Measurements from ENCODE around the gene KANSL1. TPM values are rescaled to one million over a fixed set of nuclear protein-coding genes. Genes with fewer than 3 reads are reported as not detected.
"Not testable (repeated sequence)": the region's sequence is repeated elsewhere in the genome, so short reads cannot be mapped to it uniquely, and the experiment has no call there.

Gene KANSL1
- polyA plus RNA-seq, result 16.4 TPM

- no peaks in the 10 kb centered on the region for H3K9me3 Mint-ChIP-seq
- H3K4me1 Mint-ChIP-seq, result peaks cover 30 to 43% (median 31%) of the 10 kb centered on the region in 3 donors
- peak within 1 kb of the TSS; percentile 96 to 99 (median 99) for H3K27ac Mint-ChIP-seq
- H3K36me3 Mint-ChIP-seq, result no peaks in the 10 kb centered on the region
- no peaks in the 10 kb centered on the region for H3K27me3 Mint-ChIP-seq
- peak within 1 kb of the TSS; percentile 93 to 99 (median 96) for H3K4me3 Mint-ChIP-seq
Measured at GRCh38 chr17:46193151-46193625, at the start of gene KANSL1. KANSL1 (minus strand) TSS chr17:46193429; CDS start chr17:46172143, 21,286 bp downstream.

DNA sequence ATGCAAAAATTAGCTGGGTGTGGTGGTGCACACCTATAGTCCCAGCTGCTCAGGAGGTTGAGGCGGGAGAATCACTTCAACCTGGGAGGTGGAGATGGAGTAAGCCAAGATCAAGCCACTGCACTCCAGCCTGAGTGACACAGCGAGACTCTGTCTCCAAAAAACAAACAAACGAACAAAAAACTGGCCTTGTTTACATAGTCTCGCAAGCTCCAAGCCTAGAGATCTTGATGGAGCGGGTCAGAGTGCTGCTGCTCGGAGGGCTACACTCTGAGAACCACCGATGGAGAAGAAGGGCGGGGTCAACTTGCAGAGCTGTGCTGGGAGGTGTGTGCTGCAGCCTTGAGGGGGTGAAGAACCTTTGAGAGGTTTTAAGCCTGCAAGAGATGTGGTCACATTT, 38.1 kb upstream of the KANSL1 start:
- H3K4me1 Mint-ChIP-seq, H3K4me3 Mint-ChIP-seq, H3K27ac Mint-ChIP-seq, H3K9me3 Mint-ChIP-seq, H3K27me3 Mint-ChIP-seq, H3K36me3 Mint-ChIP-seq: not testable (repeated sequence)

DNA sequence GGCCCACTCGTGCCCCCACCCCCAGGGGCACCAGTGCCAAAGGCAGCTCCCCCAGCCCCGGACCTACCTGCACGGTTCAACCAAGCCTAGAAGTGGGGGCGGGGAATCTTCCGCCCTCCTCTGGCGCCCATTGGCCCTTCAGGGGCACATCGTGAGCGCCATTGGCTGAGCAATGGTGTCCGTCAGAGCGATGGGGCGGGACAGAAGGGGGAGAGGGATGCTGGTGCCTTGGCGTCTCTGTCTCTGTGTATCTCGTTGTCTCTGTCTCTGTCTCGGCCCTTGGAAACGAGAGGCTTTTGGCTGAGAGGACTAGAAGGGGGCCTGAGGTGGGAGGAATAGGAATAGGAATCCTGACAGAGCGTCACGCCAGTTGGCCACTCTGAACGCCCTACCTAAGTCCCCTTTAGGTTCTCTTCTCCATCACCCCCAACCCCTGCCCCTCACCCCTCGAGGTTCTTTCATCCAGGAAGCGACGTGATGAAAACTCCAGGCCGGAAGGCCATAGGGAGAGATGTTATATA, 32.1 kb upstream of the KANSL1 start:
- Mint-ChIP-seq H3K27ac (peak overlapping the region in 2 of 3 donors; percentile 15 to 92), H3K4me3 (peak overlapping the region; percentile 80 to 97 (median 94))
- H3K36me3 Mint-ChIP-seq, H3K27me3 Mint-ChIP-seq, H3K4me1 Mint-ChIP-seq, H3K9me3 Mint-ChIP-seq: not testable (repeated sequence)

GRCh38 chr17:46224864-46225263, 31.6 kb upstream of the KANSL1 start:
- Mint-ChIP-seq H3K27ac (peak overlapping the region in 1 of 3 donors; percentile 15), H3K4me3 (peak overlapping the region; percentile 80 to 97 (median 94))
- not testable (repeated sequence) for H3K27me3 Mint-ChIP-seq, H3K4me1 Mint-ChIP-seq, H3K36me3 Mint-ChIP-seq, H3K9me3 Mint-ChIP-seq

DNA sequence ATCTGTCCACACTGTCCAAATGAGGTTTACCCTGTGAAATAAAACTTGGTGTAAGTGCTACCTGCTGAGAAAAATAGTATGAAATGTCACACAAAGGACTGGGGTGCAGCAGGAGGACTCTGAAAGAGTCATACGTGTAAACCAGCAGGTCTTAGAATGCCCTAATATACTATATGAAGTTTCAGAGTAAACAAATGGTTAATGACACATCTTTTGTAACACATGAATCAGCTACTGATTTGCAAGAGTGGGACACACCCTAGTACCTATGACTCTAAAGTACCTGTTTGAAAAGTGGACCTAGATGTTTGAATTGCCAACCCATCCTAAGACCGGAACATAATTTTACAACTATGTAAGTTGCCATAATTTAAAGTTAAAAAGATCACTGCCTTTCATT, 29.8 kb upstream of the KANSL1 start:
- not testable (repeated sequence) for H3K9me3 Mint-ChIP-seq, H3K4me3 Mint-ChIP-seq, H3K36me3 Mint-ChIP-seq, H3K27ac Mint-ChIP-seq, H3K27me3 Mint-ChIP-seq, H3K4me1 Mint-ChIP-seq

- Mint-ChIP-seq H3K4me3 (no peak overlapping the region), H3K4me1 (peaks cover 7 to 17% (median 7%) of the 10 kb centered on the region in 3 donors), H3K27ac (no peak overlapping the region), H3K36me3 (no peaks in the 10 kb centered on the region), H3K27me3 (no peaks in the 10 kb centered on the region), H3K9me3 (no peaks in the 10 kb centered on the region)
Measured at GRCh38 chr17:46216682-46217081, 23.5 kb upstream of the KANSL1 start.

DNA sequence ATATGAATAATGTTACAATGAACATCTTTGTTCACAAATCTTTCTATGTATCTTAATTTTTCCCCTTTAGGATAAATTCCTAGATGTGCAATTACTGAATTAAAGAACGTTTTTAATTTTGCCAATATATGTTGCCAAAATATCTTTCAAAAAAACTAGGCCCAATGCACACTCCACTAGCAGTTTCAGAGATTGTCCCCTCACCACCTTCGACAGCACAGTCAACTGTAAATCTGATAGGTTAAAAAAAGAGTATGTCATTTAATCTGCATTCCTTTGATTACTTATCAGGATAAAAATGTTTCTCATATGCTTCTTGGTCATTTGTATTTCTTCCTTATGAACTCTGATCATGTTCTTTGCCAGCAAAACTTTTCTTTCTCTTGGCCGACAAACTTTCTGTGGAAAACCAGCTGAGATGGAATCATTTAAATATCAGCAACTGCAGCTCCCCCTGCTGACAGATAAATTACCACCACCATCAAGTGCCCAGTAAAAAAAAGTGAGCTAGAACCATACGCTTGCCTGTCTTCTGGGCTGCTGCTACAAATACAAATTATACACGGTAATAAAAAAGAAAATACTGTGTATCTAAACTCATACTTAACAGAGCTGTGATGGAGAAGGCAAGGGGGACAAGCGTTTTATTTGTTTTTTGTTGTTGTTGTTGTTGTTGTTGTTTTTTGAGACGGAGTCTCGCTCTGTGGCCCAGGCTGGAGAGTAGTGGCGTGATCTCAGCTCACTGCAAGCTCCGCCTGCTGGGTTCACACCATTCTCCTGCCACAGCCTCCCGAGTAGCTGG, 19.6 kb upstream of the KANSL1 start:
- peak overlapping the region in 1 of 3 donors; percentile 67 for H3K27ac Mint-ChIP-seq
- H3K4me3 Mint-ChIP-seq, result no peak overlapping the region
- no peaks in the 10 kb centered on the region for H3K9me3 Mint-ChIP-seq
- H3K36me3 Mint-ChIP-seq, result no peaks in the 10 kb centered on the region
- peaks cover 7 to 22% (median 11%) of the 10 kb centered on the region in 3 donors for H3K4me1 Mint-ChIP-seq
- H3K27me3 Mint-ChIP-seq, result no peaks in the 10 kb centered on the region

- Mint-ChIP-seq H3K27ac (no peak overlapping the region), H3K36me3 (no peaks in the 10 kb centered on the region), H3K4me3 (no peak overlapping the region), H3K9me3 (no peaks in the 10 kb centered on the region), H3K4me1 (peaks cover 6 to 16% (median 16%) of the 10 kb centered on the region in 3 donors), H3K27me3 (no peaks in the 10 kb centered on the region)
Measured at GRCh38 chr17:46208997-46209396, 15.8 kb upstream of the KANSL1 start.

DNA sequence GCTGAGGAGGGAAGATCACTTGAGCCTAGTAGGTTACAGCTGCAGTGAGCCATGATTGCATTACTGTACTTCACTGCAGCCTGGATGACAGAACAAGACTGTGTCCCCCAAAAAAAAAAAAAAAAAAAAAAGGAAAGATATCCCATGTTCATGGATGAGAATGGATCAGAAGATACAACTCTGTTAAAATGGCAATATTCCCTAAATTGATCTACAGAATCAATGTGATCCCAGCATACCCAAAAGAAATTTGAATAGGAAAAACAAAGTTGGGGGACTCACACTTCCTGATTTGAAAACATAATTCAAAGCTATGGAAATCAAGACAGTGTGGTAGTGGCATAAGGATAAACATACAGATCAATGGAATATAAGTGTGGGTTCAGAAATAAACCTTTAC, 12.7 kb upstream of the KANSL1 start:
- Mint-ChIP-seq H3K4me1 (peaks cover 0 to 9% (median 9%) of the 10 kb centered on the region in 3 donors), H3K27me3 (no peaks in the 10 kb centered on the region), H3K27ac (peak overlapping the region in 1 of 3 donors; percentile 32), H3K9me3 (no peaks in the 10 kb centered on the region), H3K4me3 (no peak overlapping the region), H3K36me3 (peaks cover 1% of the 10 kb centered on the region)

DNA sequence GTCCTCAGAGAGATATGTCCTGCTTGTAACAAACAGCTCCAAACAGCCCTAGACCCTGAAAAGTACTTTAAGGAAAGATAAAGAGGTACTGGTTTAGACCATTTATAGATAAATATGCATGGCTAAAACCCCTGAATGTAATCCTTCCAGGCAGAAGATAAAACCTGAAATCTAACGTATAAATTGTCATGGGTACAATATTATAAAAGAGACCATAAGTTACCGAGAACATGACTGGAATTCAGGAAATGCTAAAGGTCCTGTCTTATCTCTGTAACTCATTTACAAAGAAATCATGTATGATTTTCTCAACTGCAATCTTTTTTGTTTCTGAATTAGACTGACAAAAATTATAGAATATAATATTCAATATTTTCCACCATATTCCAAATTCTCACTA, 9.2 kb upstream of the KANSL1 start:
- Mint-ChIP-seq H3K36me3 (peaks cover 3% of the 10 kb centered on the region), H3K4me3 (no peak overlapping the region), H3K9me3 (no peaks in the 10 kb centered on the region), H3K27ac (no peak overlapping the region), H3K27me3 (no peaks in the 10 kb centered on the region), H3K4me1 (peaks cover 0 to 16% (median 5%) of the 10 kb centered on the region in 3 donors)

DNA sequence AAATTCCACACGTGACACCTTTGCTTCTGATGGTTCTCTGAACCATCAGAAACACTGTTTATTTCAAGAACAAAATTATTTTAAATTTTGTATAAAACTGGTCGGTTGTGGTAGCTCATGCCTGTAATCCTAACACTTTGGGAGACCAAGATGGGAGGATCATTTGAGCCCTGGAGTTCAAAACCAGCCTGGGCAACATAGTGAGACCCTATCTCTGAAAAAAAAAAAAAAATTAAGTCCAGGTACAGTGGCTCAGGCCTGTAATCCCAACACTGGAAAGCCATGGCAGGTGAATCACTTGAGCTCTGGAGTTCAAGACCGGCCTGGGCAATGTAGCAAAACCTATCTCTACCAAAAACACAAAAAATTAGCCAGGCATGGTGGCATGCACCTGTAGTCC, 8.3 kb upstream of the KANSL1 start:
- H3K36me3 Mint-ChIP-seq, result peaks cover 3% of the 10 kb centered on the region
- no peaks in the 10 kb centered on the region for H3K9me3 Mint-ChIP-seq
- H3K4me1 Mint-ChIP-seq, result peaks cover 0 to 19% (median 5%) of the 10 kb centered on the region in 3 donors
- H3K27ac Mint-ChIP-seq, result no peak overlapping the region
- H3K4me3 Mint-ChIP-seq, result no peak overlapping the region
- no peaks in the 10 kb centered on the region for H3K27me3 Mint-ChIP-seq

DNA sequence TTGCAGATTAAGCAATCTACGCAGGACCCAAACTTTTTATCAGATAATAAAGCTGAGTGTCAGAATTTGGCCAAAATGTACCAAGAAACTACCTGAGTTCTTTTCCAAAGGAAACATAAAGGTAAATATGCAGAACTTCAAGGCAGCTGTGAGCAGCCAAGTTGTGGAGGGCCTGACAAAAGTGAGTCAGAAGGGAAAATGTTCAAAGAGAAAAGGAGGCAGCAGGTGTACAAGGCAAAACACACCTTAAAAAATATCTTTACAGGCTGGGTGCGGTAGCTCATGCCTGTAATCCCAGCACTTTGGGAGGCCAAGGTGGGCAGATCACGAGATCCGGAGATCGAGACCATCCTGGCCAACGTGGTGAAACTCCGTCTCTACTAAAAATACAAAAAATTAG, 7.0 kb upstream of the KANSL1 start:
- peaks cover 3% of the 10 kb centered on the region for H3K36me3 Mint-ChIP-seq
- no peaks in the 10 kb centered on the region for H3K9me3 Mint-ChIP-seq
- H3K4me3 Mint-ChIP-seq, result no peak overlapping the region
- no peak overlapping the region for H3K27ac Mint-ChIP-seq
- no peaks in the 10 kb centered on the region for H3K27me3 Mint-ChIP-seq
- peaks cover 2 to 14% (median 5%) of the 10 kb centered on the region in 3 donors for H3K4me1 Mint-ChIP-seq

DNA sequence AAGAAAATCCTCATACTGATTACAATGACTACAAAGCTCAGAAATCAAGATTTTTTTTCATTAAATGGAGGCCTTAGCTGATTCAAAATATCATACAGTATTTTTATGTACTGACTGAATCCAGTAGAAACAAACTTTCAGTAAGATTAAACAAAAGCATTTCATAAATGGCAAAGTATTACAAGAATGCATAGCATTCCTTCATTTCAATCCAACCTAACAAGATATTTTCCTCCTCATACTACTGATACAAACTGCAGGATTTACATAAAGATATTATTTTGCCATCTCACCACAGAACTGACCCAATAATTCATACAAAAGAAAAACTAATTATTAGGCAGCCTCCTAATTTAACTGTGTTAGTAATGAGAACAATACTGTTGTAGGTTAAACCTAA, 6.2 kb upstream of the KANSL1 start:
- peak overlapping the region in 1 of 3 donors; percentile 10 for H3K27ac Mint-ChIP-seq
- no peaks in the 10 kb centered on the region for H3K9me3 Mint-ChIP-seq
- peaks cover 6 to 22% (median 9%) of the 10 kb centered on the region in 3 donors for H3K4me1 Mint-ChIP-seq
- no peak overlapping the region for H3K4me3 Mint-ChIP-seq
- H3K27me3 Mint-ChIP-seq, result no peaks in the 10 kb centered on the region
- H3K36me3 Mint-ChIP-seq, result peaks cover 3% of the 10 kb centered on the region

GRCh38 chr17:46198233-46198632, 5.0 kb upstream of the KANSL1 start:
- Mint-ChIP-seq H3K36me3 (peaks cover 1% of the 10 kb centered on the region), H3K4me1 (peaks cover 11 to 25% (median 11%) of the 10 kb centered on the region in 3 donors), H3K4me3 (no peak overlapping the region), H3K27me3 (no peaks in the 10 kb centered on the region), H3K27ac (no peak overlapping the region), H3K9me3 (no peaks in the 10 kb centered on the region)

GRCh38 chr17:46197530-46197929, 4.3 kb upstream of the KANSL1 start:
- H3K4me1 Mint-ChIP-seq, result peaks cover 11 to 25% (median 11%) of the 10 kb centered on the region in 3 donors
- H3K36me3 Mint-ChIP-seq, result peaks cover 1% of the 10 kb centered on the region
- H3K4me3 Mint-ChIP-seq, result no peak overlapping the region
- no peaks in the 10 kb centered on the region for H3K9me3 Mint-ChIP-seq
- H3K27me3 Mint-ChIP-seq, result no peaks in the 10 kb centered on the region
- H3K27ac Mint-ChIP-seq, result peak overlapping the region in 1 of 3 donors; percentile 39

Measured in IgD-negative memory B cell (primary cell).